C4-2B (cell line): Measurements from ENCODE around the gene PRKCH.
A peak's percentile ranks its signal among the peaks of the same experiment; 100 is the strongest.

Source experiments
- CTCF ChIP-seq: fragments of 450-650 bp; conservative IDR thresholded peaks from 2 replicates; pipeline ENCODE4 v1.5.1; 2017; ENCODE audit warnings: mild to moderate bottlenecking
- ZFX ChIP-seq: fragments of 450-650 bp; IDR thresholded peaks from 2 replicates; pipeline ENCODE4 v1.6.1; 2017

- peak; percentile 94 for TF ChIP-seq CTCF
- TF ChIP-seq ZFX: no peak
Measured at GRCh38 chr14:61456720-61457119, 135.3 kb downstream of the PRKCH start.
